Activated CD4-positive, alpha-beta T cell treated with anti-CD3 and anti-CD28 coated beads, Interleukin-2, amount 10 ng/mL, durations not matched to agents 24 days and 14 days (primary cell): ENCODE results near the gene SRPX2. TPM values are rescaled to one million over a fixed set of nuclear protein-coding genes. Genes with fewer than 3 reads are reported as not detected.

Experiments used
- DNase-seq: peaks from one replicate; pipeline ENCODE4 v3.0.0; 2022
- H3K27ac Mint-ChIP-seq: one replicate; pipeline ENCODE4 v1.8.0; 2022; ENCODE audit warnings: mild to moderate bottlenecking, mixed read lengths
- H3K27me3 Mint-ChIP-seq: one replicate; pipeline ENCODE4 v1.8.0; 2022; ENCODE audit warnings: mixed read lengths
- H3K36me3 Mint-ChIP-seq: one replicate; pipeline ENCODE4 v1.8.0; 2022; ENCODE audit warnings: low read depth, mild to moderate bottlenecking, mixed read lengths
- H3K4me1 Mint-ChIP-seq: one replicate; pipeline ENCODE4 v1.8.0; 2021; ENCODE audit warnings: mixed read lengths
- H3K4me3 Mint-ChIP-seq: one replicate; pipeline ENCODE4 v1.8.0; 2022; ENCODE audit warnings: mild to moderate bottlenecking, moderate library complexity, mixed read lengths
- H3K9me3 Mint-ChIP-seq: one replicate; pipeline ENCODE4 v1.8.0; 2021; ENCODE audit warnings: mixed read lengths
- intact Hi-C: fragments of 100-400 bp; cut with micrococcal nuclease; formaldehyde crosslinking; loops from one replicate; pipeline ENCODE4 v1.15.1; 2023
- total RNA-seq: library from RNA; stranded (reverse); gene quantifications from 2 replicates; pipeline ENCODE4 v1.2.3, GENCODE V29; 2022

The SRPX2 gene
- total RNA-seq, 1 donor from 2014 or later = not detected

GRCh38 chrX:100662170-100662569 is 18.2 kb downstream of the SRPX2 start:
- H3K4me1 Mint-ChIP-seq = no peaks in the 10 kb centered on the region
- intact Hi-C loops = no loop called here
- H3K4me3 Mint-ChIP-seq = no peak overlapping the region
- no peak overlapping the region for H3K27ac Mint-ChIP-seq
- no peaks in the 10 kb centered on the region for H3K9me3 Mint-ChIP-seq
- no peaks in the 10 kb centered on the region for H3K27me3 Mint-ChIP-seq
- no peak for DNase-seq
- H3K36me3 Mint-ChIP-seq = no peaks in the 10 kb centered on the region

- Mint-ChIP-seq H3K4me1 (no peaks in the 10 kb centered on the region), H3K9me3 (no peaks in the 10 kb centered on the region), H3K27me3 (no peaks in the 10 kb centered on the region), H3K36me3 (no peaks in the 10 kb centered on the region), H3K4me3 (no peak overlapping the region), H3K27ac (no peak overlapping the region)
- DNase-seq = no peak
- intact Hi-C loops = no loop called here
Observed at GRCh38 chrX:100662796-100663195, 18.8 kb downstream of the SRPX2 start.

GRCh38 chrX:100663642-100664041 is 19.6 kb downstream of the SRPX2 start:
- H3K27me3 Mint-ChIP-seq = no peaks in the 10 kb centered on the region
- intact Hi-C loops = no loop called here
- no peak overlapping the region for H3K27ac Mint-ChIP-seq
- no peak for DNase-seq
- no peaks in the 10 kb centered on the region for H3K9me3 Mint-ChIP-seq
- no peaks in the 10 kb centered on the region for H3K36me3 Mint-ChIP-seq
- no peaks in the 10 kb centered on the region for H3K4me1 Mint-ChIP-seq
- H3K4me3 Mint-ChIP-seq = no peak overlapping the region

- Mint-ChIP-seq H3K9me3 (no peaks in the 10 kb centered on the region), H3K4me1 (peaks cover 3% of the 10 kb centered on the region), H3K27ac (no peak overlapping the region), H3K36me3 (no peaks in the 10 kb centered on the region), H3K27me3 (peaks cover 6% of the 10 kb centered on the region), H3K4me3 (no peak overlapping the region)
- intact Hi-C loops = no loop called here
- no peak for DNase-seq
Observed at GRCh38 chrX:100672966-100673365, 29.0 kb downstream of the SRPX2 start.

- intact Hi-C loops = no loop called here
- Mint-ChIP-seq H3K4me1 (peaks cover 3% of the 10 kb centered on the region), H3K36me3 (no peaks in the 10 kb centered on the region), H3K27me3 (peaks cover 6% of the 10 kb centered on the region), H3K27ac (no peak overlapping the region), H3K4me3 (no peak overlapping the region), H3K9me3 (no peaks in the 10 kb centered on the region)
- DNase-seq = no peak
Observed at GRCh38 chrX:100673397-100673953, 29.5 kb downstream of the SRPX2 start.

GRCh38 chrX:100674705-100675104 is 30.7 kb downstream of the SRPX2 start:
- H3K27me3 Mint-ChIP-seq = peaks cover 6% of the 10 kb centered on the region
- H3K36me3 Mint-ChIP-seq = no peaks in the 10 kb centered on the region
- intact Hi-C loops = no loop called here
- H3K27ac Mint-ChIP-seq = no peak overlapping the region
- H3K9me3 Mint-ChIP-seq = no peaks in the 10 kb centered on the region
- H3K4me1 Mint-ChIP-seq = peaks cover 3% of the 10 kb centered on the region
- H3K4me3 Mint-ChIP-seq = no peak overlapping the region
- no peak for DNase-seq

GRCh38 chrX:100677611-100678181 is 33.7 kb downstream of the SRPX2 start:
- Mint-ChIP-seq H3K27ac (no peak overlapping the region), H3K9me3 (no peaks in the 10 kb centered on the region), H3K27me3 (peaks cover 9% of the 10 kb centered on the region), H3K36me3 (no peaks in the 10 kb centered on the region), H3K4me1 (peaks cover 3% of the 10 kb centered on the region), H3K4me3 (no peak overlapping the region)
- no peak for DNase-seq
- intact Hi-C loops = no loop called here

GRCh38 chrX:100680756-100681155 is 36.8 kb downstream of the SRPX2 start:
- H3K4me1 Mint-ChIP-seq = no peaks in the 10 kb centered on the region
- H3K27me3 Mint-ChIP-seq = peaks cover 10% of the 10 kb centered on the region
- no peak overlapping the region for H3K27ac Mint-ChIP-seq
- DNase-seq = no peak
- no peaks in the 10 kb centered on the region for H3K9me3 Mint-ChIP-seq
- H3K4me3 Mint-ChIP-seq = no peak overlapping the region
- intact Hi-C loops = no loop called here
- no peaks in the 10 kb centered on the region for H3K36me3 Mint-ChIP-seq

- Mint-ChIP-seq H3K36me3 (no peaks in the 10 kb centered on the region), H3K4me3 (no peak overlapping the region), H3K4me1 (no peaks in the 10 kb centered on the region), H3K9me3 (no peaks in the 10 kb centered on the region), H3K27ac (no peak overlapping the region), H3K27me3 (peaks cover 9% of the 10 kb centered on the region)
- intact Hi-C loops = no loop called here
- DNase-seq = no peak
Observed at GRCh38 chrX:100681599-100681998, 37.6 kb downstream of the SRPX2 start.

GRCh38 chrX:100682939-100683338 is 38.9 kb downstream of the SRPX2 start:
- no peak for DNase-seq
- no peaks in the 10 kb centered on the region for H3K36me3 Mint-ChIP-seq
- no peaks in the 10 kb centered on the region for H3K9me3 Mint-ChIP-seq
- H3K27me3 Mint-ChIP-seq = peaks cover 5% of the 10 kb centered on the region
- intact Hi-C loops = no loop called here
- H3K27ac Mint-ChIP-seq = no peak overlapping the region
- H3K4me1 Mint-ChIP-seq = peaks cover 8% of the 10 kb centered on the region
- H3K4me3 Mint-ChIP-seq = no peak overlapping the region

- Mint-ChIP-seq H3K27ac (no peak overlapping the region), H3K4me3 (no peak overlapping the region), H3K4me1 (peaks cover 8% of the 10 kb centered on the region), H3K9me3 (no peaks in the 10 kb centered on the region), H3K27me3 (peaks cover 5% of the 10 kb centered on the region), H3K36me3 (no peaks in the 10 kb centered on the region)
- intact Hi-C loops = loop anchor here (1.0 to 5.0 kb wide), 2 partner anchors 83 to 602 kb away; no protein-coding TSS in a partner anchor
- peak; percentile 87 for DNase-seq
Observed at GRCh38 chrX:100685284-100685996, 41.4 kb downstream of the SRPX2 start.

- no peaks in the 10 kb centered on the region for H3K36me3 Mint-ChIP-seq
- peaks cover 8% of the 10 kb centered on the region for H3K4me1 Mint-ChIP-seq
- peaks cover 1% of the 10 kb centered on the region for H3K27me3 Mint-ChIP-seq
- H3K4me3 Mint-ChIP-seq = no peak overlapping the region
- intact Hi-C loops = loop anchor here (1.0 to 5.0 kb wide), 2 partner anchors 82 to 601 kb away; no protein-coding TSS in a partner anchor
- H3K9me3 Mint-ChIP-seq = no peaks in the 10 kb centered on the region
- H3K27ac Mint-ChIP-seq = no peak overlapping the region
- DNase-seq = no peak
Observed at GRCh38 chrX:100685997-100686305, 42.0 kb downstream of the SRPX2 start.

GRCh38 chrX:100687128-100687527 is 43.1 kb downstream of the SRPX2 start:
- no peaks in the 10 kb centered on the region for H3K9me3 Mint-ChIP-seq
- H3K4me3 Mint-ChIP-seq = no peak overlapping the region
- DNase-seq = no peak
- intact Hi-C loops = loop anchor here (5.0 kb wide), 1 partner anchor 600 kb away; no protein-coding TSS in a partner anchor
- H3K4me1 Mint-ChIP-seq = peaks cover 8% of the 10 kb centered on the region
- H3K27me3 Mint-ChIP-seq = peaks cover 1% of the 10 kb centered on the region
- H3K27ac Mint-ChIP-seq = no peak overlapping the region
- no peaks in the 10 kb centered on the region for H3K36me3 Mint-ChIP-seq

- H3K4me1 Mint-ChIP-seq = peaks cover 8% of the 10 kb centered on the region
- H3K36me3 Mint-ChIP-seq = no peaks in the 10 kb centered on the region
- intact Hi-C loops = loop anchor here (5.0 kb wide), 1 partner anchor 600 kb away; no protein-coding TSS in a partner anchor
- H3K27ac Mint-ChIP-seq = no peak overlapping the region
- peaks cover 1% of the 10 kb centered on the region for H3K27me3 Mint-ChIP-seq
- DNase-seq = no peak
- H3K4me3 Mint-ChIP-seq = no peak overlapping the region
- H3K9me3 Mint-ChIP-seq = no peaks in the 10 kb centered on the region
Observed at GRCh38 chrX:100687546-100687945, 43.5 kb downstream of the SRPX2 start.
